DMS153 treated with DMSO at 0.1 percent for 48 hours (cell line): ENCODE results near the gene GPR89A.
"Not testable (repeated sequence)": the region's sequence is repeated elsewhere in the genome, so short reads cannot be mapped to it uniquely, and the experiment has no call there.

Source experiments
- DNase-seq: peaks from one replicate; lab custom pipeline; 2025; ENCODE audit not compliant: unreplicated experiment; lab: John Stamatoyannopoulos, UW

The GPR89A gene

DNA sequence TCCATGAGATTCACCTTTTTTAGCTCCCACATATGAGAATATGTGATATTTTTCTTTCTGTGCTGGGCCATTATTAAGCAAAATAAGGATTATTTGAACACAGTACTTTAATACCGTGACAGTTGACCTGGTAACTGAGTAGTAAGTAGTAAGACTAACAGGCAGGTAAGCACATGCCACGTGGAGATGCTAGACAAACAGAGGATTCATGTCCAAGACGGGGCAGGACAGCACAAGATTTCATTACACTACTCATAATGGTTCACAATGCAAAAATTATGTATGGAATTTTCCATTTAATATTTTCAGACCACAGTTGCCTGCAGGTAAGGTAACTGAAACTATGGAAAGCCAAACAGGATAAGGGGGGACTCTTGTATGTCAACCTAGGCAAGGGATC, 77.1 kb downstream of the GPR89A start:
- DNase-seq = not testable (repeated sequence)

DNA sequence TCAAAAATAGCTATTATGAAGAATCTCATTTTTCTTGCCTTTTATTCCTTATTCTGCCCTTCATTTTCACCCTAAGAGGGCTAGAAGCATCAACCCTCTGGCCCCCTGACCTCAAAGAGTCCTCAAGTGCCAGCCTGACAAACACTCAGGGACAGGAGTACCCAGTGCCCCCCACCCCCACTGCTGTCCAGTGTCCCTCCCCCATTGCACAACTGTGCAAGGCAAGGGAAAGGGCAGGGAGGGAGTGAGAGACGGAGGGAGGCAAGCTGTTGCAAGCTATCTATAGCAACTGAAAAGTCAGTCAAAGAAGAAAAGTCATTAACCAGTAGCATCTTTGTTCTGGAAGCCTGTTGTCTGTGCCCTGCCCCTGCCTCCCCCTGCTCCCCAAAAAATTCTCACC, 78.3 kb downstream of the GPR89A start:
- DNase-seq = not testable (repeated sequence)

GRCh38 chr1:145688328-145688727, 80.5 kb downstream of the GPR89A start:
- no peak for DNase-seq

- no peak for DNase-seq
Measured at GRCh38 chr1:145688924-145689323, 81.1 kb downstream of the GPR89A start.

DNA sequence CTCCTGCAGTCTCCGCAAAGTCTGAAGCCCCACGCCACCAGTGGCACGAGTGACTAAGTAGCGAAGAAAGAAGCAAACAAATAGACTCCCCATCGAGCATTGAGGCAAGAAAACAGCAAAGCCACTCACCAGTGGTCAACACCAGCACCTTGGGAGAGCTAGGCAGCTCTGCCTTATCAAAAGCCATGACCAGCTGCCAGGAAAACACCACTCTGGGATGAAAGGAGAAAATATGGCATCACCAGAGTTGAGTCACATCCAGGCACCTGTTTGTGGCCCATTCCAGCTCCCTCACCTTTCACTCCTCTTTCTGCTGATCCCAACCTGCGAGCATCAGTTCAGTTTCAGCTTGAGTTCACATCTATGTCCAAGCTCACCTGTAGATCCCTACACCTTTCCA, 82.1 kb downstream of the GPR89A start:
- no peak for DNase-seq

DNA sequence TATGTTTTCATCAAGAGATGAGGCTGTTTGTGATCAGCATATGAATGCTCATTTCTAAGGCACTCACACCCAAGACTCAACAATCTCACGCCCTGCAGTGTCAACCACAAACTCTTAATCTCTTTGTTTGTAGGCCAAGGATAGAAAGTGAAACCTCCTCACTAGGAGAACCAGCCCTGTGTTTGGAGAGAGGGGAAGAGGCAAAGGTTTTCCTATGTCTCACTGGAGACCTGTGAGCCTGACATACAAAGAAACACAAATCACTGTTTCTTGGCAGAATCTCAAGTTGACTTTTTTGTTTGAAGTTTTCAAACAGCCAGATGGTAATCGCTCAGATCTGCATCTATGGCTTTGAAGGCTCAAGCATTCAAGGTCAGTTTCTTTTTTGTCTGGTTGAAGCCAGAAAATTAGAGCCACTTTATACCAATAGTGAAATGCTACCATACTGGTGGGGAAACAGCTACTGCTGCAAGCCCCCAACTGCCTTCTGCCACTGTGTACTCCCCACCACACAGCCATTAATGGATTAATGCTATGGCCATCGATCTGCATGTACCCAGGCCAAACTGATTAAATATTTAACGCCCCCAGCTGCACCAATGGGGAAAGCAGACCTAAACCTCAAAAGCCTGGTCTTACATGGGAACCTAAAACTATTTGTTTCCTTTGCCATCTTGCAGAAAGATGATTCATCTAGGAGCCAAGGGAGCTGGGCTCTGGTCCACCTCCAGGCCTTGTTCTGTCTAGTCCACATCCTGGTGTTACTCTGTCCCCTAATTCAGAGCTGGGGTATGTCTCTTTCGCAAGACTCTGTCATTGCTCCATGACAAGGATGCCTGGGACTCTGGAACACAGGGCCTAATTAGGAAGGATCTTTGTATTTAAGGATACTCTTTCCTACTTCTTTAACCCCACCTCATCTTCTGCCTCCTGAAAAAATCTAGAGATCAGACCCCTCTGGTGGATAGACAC, 83.1 kb downstream of the GPR89A start:
- no peak for DNase-seq

DNA sequence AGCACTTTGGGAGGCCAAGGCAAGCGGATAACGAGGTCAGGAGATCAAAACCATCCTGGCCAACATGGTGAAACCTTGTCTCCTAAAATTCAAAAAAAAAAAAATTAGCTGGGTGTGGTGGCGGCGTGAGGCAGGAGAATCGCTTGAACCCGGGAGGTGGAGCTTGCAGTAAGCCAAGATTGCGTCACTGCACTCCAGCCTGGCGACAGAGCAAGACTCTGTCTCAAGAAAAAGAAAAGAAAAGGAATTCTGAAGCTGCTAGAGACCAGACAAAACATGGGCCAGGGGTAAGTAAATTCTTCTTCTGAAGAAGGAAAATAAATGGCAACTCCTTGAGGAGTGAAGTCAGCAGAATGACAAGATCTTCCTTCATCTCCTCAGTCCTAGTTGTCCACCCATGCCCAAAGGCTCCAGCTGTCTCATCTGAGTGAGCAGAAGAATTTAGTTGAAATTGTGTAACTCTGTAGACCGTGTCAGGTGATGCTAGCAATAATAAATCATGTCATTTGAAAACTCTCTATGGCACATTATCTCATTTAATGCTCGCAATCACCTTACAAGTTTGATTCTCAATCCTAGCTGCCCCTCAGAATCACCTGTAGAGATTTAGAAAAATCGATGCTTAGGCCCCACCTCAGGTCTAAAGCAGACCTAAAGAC, 85.1 kb downstream of the GPR89A start:
- DNase-seq = no peak

DNA sequence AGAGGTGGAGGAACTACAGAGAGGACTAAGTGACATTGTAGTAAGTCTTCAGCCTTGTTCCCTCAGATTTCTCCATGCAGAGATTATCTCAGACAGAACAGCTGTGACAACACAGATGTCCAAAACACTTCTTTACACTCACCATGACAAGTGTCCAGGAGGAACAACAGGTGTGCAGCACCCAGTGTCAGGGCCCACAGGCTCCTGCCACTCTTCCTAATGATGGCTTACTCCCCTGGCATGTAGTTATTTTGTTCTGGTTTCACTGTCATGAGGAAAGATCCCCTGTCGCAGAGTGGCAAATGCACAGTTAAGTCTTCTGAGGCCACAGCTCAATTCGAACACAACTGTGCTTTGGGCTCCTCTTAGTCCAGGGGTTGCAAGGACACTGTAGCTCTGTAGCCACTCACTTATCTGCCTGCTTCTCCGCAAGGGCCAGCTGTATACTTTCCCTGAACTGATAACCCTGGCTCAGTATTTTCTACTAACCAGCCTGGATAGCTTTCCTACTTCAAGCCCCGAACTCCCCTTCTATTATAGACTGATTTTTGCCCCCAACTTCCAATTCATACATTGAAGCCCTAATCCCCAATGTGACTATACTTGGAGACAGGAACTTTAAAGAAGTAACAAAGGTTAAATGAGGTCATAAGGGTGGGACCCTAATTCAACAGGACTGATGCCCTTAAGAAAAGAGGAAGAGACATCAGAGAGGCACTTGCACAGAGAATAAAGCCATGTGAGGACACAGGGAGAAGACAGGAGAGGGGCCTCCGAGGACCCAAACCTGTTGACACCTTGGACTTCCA, 88.2 kb downstream of the GPR89A start:
- no peak for DNase-seq

- no peak for DNase-seq
Measured at GRCh38 chr1:145696630-145696960, 88.8 kb downstream of the GPR89A start.

DNA sequence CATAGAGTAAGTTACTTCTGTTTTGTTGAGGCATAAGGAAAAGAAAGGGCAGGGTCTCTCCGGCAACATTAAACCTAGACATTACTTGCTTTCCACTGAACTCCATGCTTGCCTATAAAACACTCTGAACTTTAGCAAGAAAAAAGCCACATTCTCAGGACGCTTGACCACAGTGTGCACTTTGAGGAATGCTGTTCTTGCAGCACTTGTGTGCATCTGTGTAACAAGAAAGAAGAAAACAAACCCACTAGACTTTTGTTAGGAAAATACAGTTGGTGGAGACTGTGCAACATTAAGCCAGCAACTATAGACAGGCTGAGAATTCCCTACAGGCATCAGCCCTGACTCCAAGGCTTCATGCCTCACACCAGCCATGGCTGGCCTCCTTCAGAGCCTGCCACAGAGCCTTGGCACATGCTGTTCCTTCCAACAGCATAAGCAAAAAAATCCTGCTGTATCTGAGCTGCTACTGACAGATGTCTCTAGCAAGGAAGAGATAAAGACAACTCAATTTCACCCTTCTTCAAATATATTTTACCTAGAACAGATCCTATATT, 93.6 kb downstream of the GPR89A start:
- DNase-seq = no peak

DNA sequence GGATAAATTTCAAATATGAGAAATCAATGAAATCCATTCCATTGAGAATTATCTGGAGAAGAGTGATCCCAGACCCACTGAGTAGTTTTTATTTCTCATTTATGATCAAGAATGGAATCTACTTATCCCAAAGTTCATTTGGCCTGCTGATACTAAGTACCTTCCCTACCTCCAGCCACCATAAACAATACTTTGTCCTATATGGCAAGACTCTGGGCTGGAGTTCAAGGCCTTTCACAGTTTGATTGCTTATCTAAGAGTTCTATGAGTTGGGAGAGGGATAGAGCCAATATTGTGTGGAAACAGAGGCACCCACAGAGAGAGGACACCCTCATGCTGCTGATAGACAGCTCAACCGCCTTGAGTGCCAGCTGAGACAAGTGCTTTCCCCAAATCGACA, 94.3 kb downstream of the GPR89A start:
- no peak for DNase-seq

DNA sequence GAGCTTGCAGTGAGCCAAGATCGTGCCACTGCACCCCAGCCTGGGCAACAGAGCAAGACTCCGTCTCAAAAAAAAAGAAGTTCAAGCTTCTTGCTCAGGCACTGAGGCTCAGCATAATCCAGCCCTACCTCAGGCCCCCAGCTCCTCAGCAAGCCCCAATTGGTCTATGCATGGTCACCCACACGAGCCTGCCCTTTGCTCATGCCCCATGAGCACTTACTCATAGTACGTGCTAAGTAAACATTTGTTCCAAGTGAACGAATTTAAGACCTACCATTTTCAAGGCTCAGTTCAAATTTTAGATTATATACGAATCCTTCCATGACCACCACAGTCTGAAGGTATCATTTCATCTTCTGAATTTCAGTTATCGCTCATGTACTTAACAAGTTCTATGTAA, 95.0 kb downstream of the GPR89A start:
- no peak for DNase-seq

DNA sequence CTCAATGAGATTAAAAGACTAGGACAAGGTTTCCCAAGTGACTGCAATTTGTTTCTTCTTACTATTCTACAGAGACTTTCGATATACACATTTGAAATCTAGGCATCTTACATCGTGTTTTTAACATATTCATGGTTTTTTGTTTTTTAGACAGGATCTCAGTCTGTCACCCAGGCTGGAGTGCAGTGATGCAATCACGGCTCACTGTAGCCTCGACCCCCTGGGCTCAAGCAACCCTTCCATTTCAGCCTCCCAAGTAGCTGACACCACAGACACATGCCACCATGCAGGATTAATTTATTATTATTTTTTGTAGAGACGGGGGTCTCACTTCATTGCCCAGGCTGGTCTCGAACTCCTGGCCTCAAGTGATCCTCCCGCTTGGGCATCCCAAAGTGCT, 97.8 kb downstream of the GPR89A start:
- no peak for DNase-seq

DNA sequence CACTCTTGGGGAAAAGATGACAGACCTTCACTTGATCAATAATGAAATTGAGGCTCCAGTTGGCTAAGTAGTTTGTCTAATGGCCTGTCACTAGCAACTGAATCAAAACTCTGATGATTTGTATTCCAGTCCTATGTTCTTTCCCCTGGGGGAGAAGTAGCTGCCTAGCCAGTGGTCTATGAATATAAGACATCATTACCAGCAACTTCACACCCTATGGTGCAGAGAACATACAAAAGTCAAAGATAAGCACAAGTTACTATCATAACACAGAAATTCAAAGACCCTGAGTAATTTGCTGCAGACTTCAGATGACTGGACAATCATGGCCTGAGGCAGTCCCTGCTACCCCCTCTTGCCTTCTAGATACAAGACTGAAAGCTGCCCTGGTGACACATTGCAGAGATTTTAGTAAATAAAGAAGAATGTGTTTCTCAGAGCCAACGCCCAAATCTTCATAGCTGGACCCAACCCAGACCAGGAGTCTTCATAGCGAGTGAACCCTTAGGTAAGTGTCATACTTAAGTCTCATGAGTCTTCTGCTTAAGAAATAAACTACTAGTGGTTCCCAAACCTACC, 98.4 kb downstream of the GPR89A start:
- no peak for DNase-seq

GRCh38 chr1:145707183-145707867, 99.5 kb downstream of the GPR89A start, which contains the start of gene PDZK1:
PDZK1 (minus strand) TSS chr1:145707368; CDS start chr1:145688021, 19,347 bp downstream.
- DNase-seq = no peak

- no peak for DNase-seq
Measured at GRCh38 chr1:145708063-145708462, 100.3 kb downstream of the GPR89A start.

GRCh38 chr1:145710291-145711027, 102.7 kb downstream of the GPR89A start:
- DNase-seq = no peak

DNA sequence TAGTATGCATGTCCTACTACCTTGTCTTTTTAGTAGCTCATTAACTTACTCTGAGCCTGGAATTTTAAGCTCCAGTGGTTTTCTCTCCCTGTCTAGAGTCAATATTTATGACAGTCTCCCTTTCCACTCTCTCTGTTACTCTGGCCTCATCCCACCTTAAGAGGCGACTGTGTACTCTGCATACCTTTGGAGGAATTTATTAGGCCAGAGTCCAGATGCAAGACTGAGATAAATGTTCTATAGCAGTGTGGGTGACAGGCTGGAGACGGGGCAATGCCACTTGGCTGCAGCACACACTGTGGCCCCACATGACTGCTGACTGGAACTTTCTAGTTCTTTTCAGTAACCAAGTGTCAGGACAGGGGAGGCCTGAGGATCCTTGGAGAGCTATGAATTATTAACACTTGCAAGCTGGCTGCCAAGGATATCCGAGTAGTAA, 103.4 kb downstream of the GPR89A start:
- DNase-seq = no peak

DNA sequence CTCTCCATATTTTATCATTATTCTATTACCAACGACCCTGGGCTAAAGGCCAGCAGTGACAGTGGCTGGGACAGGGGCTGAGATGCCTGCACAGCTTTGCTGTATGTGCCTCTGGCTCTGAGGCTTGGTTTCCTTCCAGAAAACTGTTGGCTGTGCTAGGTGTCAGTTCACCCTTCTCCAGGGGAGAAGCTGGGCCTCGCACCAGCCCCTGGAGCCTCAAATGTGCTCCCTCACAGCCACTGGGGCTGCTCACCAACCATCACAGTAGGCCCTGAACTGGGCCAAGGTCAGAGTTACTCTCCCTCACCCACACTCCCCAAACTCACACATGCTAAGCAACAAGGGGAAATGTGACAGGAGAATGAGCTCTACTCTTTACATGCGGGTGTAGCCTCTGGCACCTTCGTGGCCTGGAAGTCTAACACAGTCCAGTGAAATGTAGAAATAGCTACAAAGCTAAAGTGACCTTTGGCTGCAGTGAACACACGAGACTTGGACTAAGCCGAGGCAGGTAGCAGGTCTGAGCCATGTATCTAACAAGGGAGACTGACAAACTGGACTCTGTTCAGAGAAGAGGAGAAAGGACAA, 106.8 kb downstream of the GPR89A start:
- no peak for DNase-seq
